Ishikawa (cell line): ENCODE data around the gene PSMF1.

Source experiments
- CREB1 ChIP-seq: IDR thresholded peaks from 2 replicates; pipeline ENCODE4 v1.6.1; 2012; ENCODE audit warnings: low read depth
- FOXM1 ChIP-seq: IDR thresholded peaks from 2 replicates; pipeline ENCODE4 v1.6.1; 2012; ENCODE audit warnings: low read depth, borderline replicate concordance
- RAD21 ChIP-seq: IDR thresholded peaks from 2 replicates; pipeline ENCODE4 v1.6.1; 2012; ENCODE audit warnings: low read depth

GRCh38 chr20:1212023-1212422, 93.6 kb downstream of the PSMF1 start:
- no peak for TF ChIP-seq FOXM1
- TF ChIP-seq RAD21, result no peak
- no peak for TF ChIP-seq CREB1
